Activated T-cell treated with anti-CD3 and anti-CD28 coated beads, Interleukin-2, amount 50 U/mL, for 1 hour (primary cell): Measurements from ENCODE around the gene SPANXN4.

ENCODE experiments used
- DNase-seq: peaks from one replicate; pipeline ENCODE4 v3.0.0-alpha.2; 2020

The SPANXN4 gene

GRCh38 chrX:143025628-143026027 is at the start of gene SPANXN4:
Gene SPANXN4 (plus strand): TSS chrX:143025928. CDS start chrX:143026015, 87 bp downstream.
- no peak for DNase-seq

- DNase-seq, result no peak
These were observed 48.4 kb upstream of the SPANXN4 start for GRCh38 chrX:142977128-142977914.

- DNase-seq, result no peak
These were observed 47.5 kb upstream of the SPANXN4 start for GRCh38 chrX:142978130-142978684.

DNA sequence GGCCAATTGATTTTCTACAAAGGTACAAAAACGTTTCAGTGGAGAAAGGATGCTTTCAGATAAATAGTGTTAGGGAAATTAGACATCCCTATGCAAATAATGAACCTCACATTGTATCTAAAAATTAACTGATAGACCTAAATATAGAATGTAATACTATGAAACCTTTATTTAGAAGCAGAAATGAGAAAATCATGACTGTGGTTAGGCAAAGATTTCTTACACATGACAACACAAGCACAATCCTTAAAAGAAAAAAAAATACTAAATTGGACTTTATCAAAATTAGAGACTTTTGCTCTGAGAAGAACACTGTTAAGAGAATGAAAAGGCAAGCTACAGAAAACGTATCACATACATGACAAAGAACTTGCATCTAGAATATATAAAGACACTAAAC is 43.0 kb upstream of the SPANXN4 start:
- no peak for DNase-seq

- DNase-seq, result no peak
These were observed 30.7 kb upstream of the SPANXN4 start for GRCh38 chrX:142994988-142995387.

GRCh38 chrX:142998447-142999198 is 27.1 kb upstream of the SPANXN4 start:
- no peak for DNase-seq

- DNase-seq, result no peak
These were observed 26.5 kb upstream of the SPANXN4 start for GRCh38 chrX:142999199-142999701.

DNA sequence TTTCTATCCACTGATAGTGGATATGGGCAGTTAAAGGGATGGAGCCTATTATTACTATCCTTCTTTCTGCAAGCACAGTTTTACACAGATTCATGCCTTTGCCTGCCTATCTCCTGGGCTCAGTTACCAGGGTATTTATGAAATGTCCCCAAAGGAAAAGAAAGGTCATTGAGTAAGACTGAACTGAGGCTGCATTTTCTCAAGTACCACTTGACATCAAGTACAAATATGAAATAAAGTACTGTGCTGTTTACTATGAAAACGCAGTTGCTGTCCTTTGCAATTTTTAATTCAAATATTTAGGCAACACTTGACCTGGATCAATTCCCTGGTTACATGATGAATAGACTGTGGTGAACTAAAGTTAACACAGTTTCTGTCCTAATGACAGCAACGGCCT is 23.5 kb upstream of the SPANXN4 start:
- DNase-seq, result no peak

GRCh38 chrX:143017272-143017671 is 8.5 kb upstream of the SPANXN4 start:
- DNase-seq, result no peak

DNA sequence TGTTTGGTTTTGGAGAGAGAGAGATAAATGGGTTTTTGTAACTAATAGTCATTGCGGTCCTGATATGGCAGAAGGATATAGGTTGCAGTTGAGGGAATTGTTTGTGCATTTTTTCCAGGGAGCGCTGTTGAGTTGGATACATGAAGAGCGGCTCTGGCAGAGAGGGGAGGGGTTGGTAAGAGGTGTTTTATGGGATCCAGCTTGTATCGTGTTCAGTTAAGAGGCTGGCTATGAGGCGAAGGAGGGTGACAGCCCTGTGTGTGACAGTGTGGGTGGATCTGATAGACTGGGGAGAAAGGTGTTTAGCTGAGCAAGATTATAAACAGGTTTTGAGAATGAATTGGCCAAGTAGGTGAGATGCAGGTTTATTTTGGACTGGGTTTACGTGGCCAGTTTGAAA is 1.5 kb downstream of the SPANXN4 start:
- DNase-seq, result no peak

- no peak for DNase-seq
These were observed 21.8 kb downstream of the SPANXN4 start for GRCh38 chrX:143047511-143047910.

- no peak for DNase-seq
These were observed 32.4 kb downstream of the SPANXN4 start for GRCh38 chrX:143058120-143058519.

GRCh38 chrX:143081231-143081630 is 55.5 kb downstream of the SPANXN4 start:
- DNase-seq, result no peak

- no peak for DNase-seq
These were observed 56.8 kb downstream of the SPANXN4 start for GRCh38 chrX:143082537-143082936.
